ENCODE measurements around the gene VTI1B. TPM values are rescaled to one million over a fixed set of nuclear protein-coding genes. Genes with fewer than 3 reads are reported as not detected.

Gene VTI1B
- polyA plus RNA-seq, 1 donor from 2014 or later = 84.8 TPM

DNA sequence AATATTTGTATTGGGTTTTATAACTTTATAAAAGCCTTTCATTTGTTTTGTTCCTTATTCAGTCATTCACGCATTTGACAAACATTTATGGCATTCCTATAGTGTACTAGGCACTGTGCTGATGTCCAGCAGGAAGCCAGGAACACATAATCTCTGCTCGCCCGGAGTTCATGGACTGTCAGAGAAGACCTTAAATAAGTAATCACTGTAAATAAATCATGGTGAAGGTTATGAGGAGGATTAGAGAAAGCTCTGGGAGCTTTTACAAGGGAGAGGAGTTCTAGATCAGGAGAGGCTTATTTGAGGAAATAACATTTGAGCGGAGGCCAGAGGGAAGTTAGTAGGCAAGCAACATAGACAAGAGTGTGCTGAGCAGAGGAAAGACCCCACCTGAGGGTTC, 22.6 kb upstream of the VTI1B start:
- Mint-ChIP-seq H3K36me3 (no peaks in the 10 kb centered on the region), H3K9me3 (no peaks in the 10 kb centered on the region), H3K27me3 (no peaks in the 10 kb centered on the region), H3K27ac (peak overlapping the region in 1 of 3 donors; percentile 77), H3K4me3 (peak overlapping the region in 1 of 4 donors; percentile 8), H3K4me1 (peaks cover 10 to 16% (median 12%) of the 10 kb centered on the region in 3 donors)

DNA sequence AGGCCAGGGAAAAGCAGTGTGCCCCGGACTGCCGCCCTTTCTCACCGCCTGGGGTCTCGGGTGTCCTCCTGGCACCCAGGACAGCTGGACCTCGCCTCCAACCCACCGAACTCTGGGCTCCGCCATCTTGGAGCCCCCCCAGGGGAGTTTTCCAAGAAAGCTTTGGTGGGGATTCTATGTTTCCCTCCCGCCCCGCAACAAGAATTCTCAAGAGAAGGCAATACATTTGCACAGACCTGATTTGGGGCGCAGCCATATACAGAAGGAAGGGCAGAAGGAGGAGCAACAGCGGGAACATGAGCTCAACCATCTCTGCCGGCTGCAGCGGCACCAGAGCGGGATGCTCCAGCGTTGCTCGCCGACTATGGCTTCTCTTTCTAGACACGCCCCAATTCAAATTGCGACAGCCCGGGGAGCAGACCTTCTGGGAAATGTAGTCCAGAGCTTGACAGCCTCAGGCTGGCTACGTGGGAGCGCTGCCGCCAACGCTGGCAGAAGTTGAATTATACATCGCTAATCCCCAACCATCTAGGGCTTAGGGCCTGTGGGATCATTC, 21.0 kb upstream of the VTI1B start, which contains the start of gene RDH11:
Gene RDH11 (minus strand): TSS at position 371 of the 556 bp plus-strand sequence. CDS start 61 bp downstream, at position 310.
- H3K4me1 Mint-ChIP-seq = peaks cover 10 to 16% (median 12%) of the 10 kb centered on the region in 3 donors

DNA sequence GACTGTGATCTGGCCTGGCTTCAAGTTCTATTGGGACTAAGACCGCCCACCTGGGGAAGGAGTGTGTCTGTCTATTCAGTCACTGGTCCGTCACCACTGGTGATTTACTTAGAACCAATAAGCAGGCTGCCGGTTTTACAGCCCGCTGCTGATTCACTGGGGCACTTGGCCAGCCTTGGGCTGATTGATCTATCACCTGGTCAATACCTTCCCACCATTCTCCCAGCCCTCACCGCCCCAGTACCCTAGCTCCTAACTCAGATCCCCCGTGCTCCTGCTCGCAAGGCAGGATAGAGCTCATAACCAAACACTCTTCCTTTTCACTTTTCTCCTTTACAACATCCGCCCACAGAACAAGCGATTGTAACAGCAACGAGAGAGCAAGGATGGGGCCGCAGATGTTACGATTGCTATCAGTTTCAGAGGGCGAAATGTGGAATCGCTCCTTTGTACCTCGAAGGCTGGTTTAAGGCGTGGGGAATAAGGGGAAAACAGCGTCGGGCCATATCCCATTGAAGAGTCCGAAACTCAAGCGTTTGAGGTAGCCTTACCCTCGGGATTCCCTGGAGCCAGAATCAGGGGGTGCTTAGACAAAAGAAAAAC, 20.5 kb upstream of the VTI1B start:
- peaks cover 10 to 16% (median 12%) of the 10 kb centered on the region in 3 donors for H3K4me1 Mint-ChIP-seq
- no peaks in the 10 kb centered on the region for H3K36me3 Mint-ChIP-seq
- peak overlapping the region; percentile 83 to 98 (median 96) for H3K4me3 Mint-ChIP-seq
- peak overlapping the region; percentile 41 to 90 (median 86) for H3K27ac Mint-ChIP-seq
- H3K27me3 Mint-ChIP-seq = no peaks in the 10 kb centered on the region
- H3K9me3 Mint-ChIP-seq = no peaks in the 10 kb centered on the region

More for the DNA sequence above, 21.0 kb upstream of the VTI1B start, which contains the start of gene RDH11:
- H3K27me3 Mint-ChIP-seq = no peaks in the 10 kb centered on the region
- no peaks in the 10 kb centered on the region for H3K36me3 Mint-ChIP-seq
- no peaks in the 10 kb centered on the region for H3K9me3 Mint-ChIP-seq
- H3K4me3 Mint-ChIP-seq = peak within 1 kb of the TSS; percentile 83 to 98 (median 96)
- H3K27ac Mint-ChIP-seq = peak within 1 kb of the TSS; percentile 41 to 90 (median 86)

DNA sequence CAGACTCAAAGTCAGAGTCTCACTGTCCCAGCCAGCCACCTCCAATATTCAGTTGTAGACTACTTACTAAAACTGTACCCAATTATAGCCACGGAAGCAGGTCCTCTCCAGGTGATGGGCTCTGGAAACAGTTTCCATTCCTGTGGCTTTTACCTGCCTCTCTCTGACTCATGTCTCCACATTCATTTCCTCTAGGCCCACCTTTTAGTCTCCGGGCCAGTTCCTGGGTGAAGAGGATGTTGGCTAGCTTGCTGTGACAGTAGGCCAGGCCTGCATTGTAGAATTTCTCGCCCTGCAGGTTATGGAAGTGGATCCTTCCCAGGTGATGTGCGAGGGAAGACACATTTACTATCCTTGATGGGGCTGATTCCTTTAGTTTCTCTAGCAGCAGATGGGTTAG, 15.6 kb upstream of the VTI1B start:
- Mint-ChIP-seq H3K4me1 (peaks cover 6 to 10% (median 7%) of the 10 kb centered on the region in 3 donors), H3K9me3 (no peaks in the 10 kb centered on the region), H3K36me3 (no peaks in the 10 kb centered on the region), H3K27me3 (no peaks in the 10 kb centered on the region), H3K4me3 (no peak overlapping the region), H3K27ac (no peak overlapping the region)

DNA sequence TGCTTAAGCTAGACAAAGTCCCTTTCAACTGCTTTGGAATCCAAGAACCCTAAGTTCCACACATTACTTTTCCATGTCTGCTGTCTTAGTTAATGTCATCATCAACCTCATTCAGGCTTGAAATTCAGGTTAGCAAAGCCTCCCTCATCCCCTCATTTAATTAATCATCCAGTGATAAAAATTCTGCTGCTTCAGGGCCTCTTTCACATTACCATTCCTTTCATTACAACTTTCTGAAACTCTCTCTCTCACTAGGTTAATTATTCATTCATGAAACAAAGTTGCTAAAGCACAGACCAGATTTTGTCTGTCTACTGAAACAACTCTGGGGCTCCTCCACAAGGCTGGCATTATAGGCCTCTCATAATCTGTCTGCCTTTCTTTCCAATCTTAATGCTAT, 9.4 kb upstream of the VTI1B start:
- peaks cover 1% of the 10 kb centered on the region for H3K36me3 Mint-ChIP-seq
- no peaks in the 10 kb centered on the region for H3K27me3 Mint-ChIP-seq
- peak overlapping the region in 1 of 3 donors; percentile 67 for H3K27ac Mint-ChIP-seq
- H3K4me3 Mint-ChIP-seq = no peak overlapping the region
- no peaks in the 10 kb centered on the region for H3K9me3 Mint-ChIP-seq
- peaks cover 6 to 16% (median 10%) of the 10 kb centered on the region in 3 donors for H3K4me1 Mint-ChIP-seq

DNA sequence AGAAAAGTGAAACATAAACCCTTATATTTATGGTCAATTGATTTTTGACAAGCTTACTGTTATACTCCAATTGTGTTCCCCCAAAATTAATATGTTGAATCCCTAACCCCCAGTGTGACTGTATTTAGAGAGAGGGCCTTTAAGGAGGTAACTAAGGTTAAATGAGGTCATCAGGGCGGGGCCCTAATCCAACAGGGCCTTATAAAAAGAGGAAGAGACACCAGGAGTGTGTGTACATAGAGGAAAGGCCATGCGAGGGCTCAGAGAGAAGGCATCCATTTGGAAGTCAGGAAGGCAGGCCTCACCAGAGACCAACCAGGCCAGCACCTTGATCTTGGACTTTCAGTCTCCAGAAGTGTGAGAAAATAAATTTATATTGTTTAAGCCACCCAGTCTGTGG, 6.5 kb upstream of the VTI1B start:
- H3K27me3 Mint-ChIP-seq = no peaks in the 10 kb centered on the region
- H3K27ac Mint-ChIP-seq = peak overlapping the region in 1 of 3 donors; percentile 20
- H3K9me3 Mint-ChIP-seq = no peaks in the 10 kb centered on the region
- peaks cover 1% of the 10 kb centered on the region for H3K36me3 Mint-ChIP-seq
- H3K4me1 Mint-ChIP-seq = peaks cover 5 to 22% (median 18%) of the 10 kb centered on the region in 3 donors
- no peak overlapping the region for H3K4me3 Mint-ChIP-seq

DNA sequence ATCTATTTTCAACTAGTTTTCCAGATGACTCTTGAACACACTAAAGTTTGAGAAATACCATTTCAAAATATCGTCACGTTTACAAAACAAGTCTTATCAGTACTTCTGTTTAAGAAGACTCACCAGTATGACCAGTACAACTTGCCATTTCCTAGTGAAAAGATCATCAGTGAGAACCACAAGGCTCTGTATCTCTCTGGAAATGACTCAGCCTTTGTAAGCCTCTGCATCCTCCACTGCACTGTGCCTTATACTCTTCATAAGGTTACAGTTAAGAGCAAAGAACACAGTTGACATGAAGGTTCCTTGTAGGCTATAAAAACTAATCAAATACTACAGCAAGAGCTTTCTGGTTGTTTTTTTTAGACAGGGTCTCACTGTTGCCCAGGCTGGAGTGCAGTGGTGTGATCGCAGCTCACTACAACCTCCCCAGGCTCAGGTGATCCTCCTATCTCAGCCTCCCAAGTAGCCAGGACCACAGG, 5.7 kb upstream of the VTI1B start:
- no peaks in the 10 kb centered on the region for H3K27me3 Mint-ChIP-seq
- H3K36me3 Mint-ChIP-seq = peaks cover 1% of the 10 kb centered on the region
- H3K27ac Mint-ChIP-seq = no peak overlapping the region
- peaks cover 5 to 22% (median 18%) of the 10 kb centered on the region in 3 donors for H3K4me1 Mint-ChIP-seq
- H3K9me3 Mint-ChIP-seq = no peaks in the 10 kb centered on the region
- no peak overlapping the region for H3K4me3 Mint-ChIP-seq

DNA sequence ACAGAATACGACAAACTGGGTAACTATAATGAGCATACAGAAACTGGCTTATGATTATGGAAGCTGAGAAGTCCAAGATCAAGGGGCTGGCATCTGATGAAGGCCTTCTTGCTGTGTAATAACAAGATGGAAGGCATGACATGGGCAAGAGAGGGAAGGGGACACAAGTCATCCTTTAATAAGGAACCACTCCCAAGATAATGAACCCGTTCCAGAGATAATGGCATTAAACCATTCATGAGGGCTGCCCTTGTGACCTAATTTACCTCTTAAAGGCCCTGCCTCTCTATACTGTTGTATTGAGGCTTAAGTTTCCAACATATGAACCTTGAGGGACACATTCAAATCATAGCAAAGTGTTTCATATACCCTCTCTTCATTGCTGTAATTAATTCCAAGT, 4.6 kb upstream of the VTI1B start:
- Mint-ChIP-seq H3K4me3 (no peak overlapping the region), H3K27me3 (no peaks in the 10 kb centered on the region), H3K27ac (no peak overlapping the region), H3K9me3 (no peaks in the 10 kb centered on the region), H3K4me1 (peaks cover 5 to 21% (median 17%) of the 10 kb centered on the region in 3 donors), H3K36me3 (peaks cover 1% of the 10 kb centered on the region)

DNA sequence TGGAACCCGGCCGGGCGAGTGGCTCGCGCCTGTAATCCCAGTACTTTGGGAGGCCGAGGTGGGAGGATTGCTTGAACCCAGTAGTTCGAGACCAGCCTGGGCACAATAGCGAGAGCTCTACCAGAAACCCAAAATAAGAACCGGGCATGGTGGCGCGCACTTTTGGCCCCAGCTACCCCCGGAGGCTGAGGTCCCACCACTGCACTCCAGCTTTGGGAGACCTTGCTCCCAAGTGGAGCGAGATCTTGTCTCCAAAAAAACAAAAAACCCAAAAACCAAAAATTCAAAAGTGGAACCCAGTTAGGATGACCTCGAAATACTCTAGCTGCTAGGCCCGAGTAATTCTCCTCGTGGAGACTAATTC, 769 bp upstream of the VTI1B start:
- Mint-ChIP-seq H3K27me3 (no peaks in the 10 kb centered on the region), H3K4me1 (peaks cover 21 to 28% (median 26%) of the 10 kb centered on the region in 3 donors), H3K9me3 (no peaks in the 10 kb centered on the region), H3K27ac (peak overlapping the region; percentile 66 to 94 (median 92)), H3K4me3 (peak overlapping the region; percentile 85 to 96 (median 90)), H3K36me3 (no peaks in the 10 kb centered on the region)

DNA sequence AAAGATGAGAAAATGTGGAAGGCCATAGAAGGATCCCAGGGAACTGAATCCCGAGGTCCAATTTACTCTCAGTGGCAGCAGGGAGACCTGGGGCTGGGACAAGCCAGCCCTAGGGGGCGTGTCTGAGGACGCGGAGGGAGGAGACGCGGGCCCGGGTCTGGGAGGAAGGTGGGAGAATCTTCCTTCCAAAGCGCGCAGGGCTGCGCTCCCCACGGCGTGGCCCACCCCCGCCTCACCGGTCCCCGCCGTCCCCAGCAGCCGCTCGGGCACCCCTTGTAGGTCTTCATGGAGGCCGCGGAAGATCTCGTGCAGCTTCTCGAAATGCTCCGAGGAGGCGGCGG, 323 bp downstream of the VTI1B start:
- Mint-ChIP-seq H3K4me1 (peaks cover 26 to 37% (median 32%) of the 10 kb centered on the region in 3 donors), H3K4me3 (peak overlapping the region; percentile 85 to 97 (median 92)), H3K27ac (peak overlapping the region; percentile 66 to 94 (median 92)), H3K36me3 (no peaks in the 10 kb centered on the region), H3K9me3 (no peaks in the 10 kb centered on the region), H3K27me3 (no peaks in the 10 kb centered on the region)

DNA sequence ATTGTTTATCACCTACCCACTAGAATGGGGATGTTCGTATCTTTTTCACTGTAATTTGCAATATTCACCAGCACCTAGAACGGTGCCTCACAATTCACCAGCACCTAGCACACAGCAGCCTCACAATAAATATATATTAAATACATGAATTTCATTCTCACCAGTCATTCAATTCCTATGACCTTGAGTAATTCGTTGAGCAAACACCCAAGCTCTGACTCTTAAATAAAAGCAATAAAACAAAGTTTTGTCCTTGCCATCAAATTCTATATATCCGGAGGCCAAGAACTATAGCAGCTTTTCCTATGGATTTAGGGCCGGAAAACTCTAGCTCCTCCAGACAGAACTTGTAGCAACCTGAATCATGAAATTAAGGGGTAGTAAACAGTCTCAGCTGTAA, 981 bp downstream of the VTI1B start:
- peak overlapping the region in 1 of 3 donors; percentile 66 for H3K27ac Mint-ChIP-seq
- peak overlapping the region; percentile 85 to 97 (median 92) for H3K4me3 Mint-ChIP-seq
- no peaks in the 10 kb centered on the region for H3K36me3 Mint-ChIP-seq
- H3K9me3 Mint-ChIP-seq = no peaks in the 10 kb centered on the region
- peaks cover 30 to 43% (median 39%) of the 10 kb centered on the region in 3 donors for H3K4me1 Mint-ChIP-seq
- H3K27me3 Mint-ChIP-seq = no peaks in the 10 kb centered on the region

DNA sequence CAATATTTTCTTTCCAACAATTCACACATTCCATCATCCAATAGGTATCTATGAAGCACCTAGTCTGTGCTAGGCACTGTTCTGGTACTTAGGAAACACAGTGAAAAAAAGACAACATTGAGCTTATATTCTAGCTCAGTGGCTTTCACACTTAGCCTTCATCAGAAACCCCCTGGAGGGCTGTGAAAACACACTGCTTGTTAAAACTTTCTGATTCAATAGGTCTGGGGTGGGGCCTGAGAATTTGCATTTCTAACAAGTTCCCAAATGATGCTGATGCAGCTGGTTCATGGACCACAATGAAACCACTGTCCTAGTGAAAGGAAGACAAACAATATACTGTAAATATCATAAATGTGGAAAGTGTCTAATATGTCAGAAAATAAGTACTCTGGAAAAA, 5.9 kb downstream of the VTI1B start:
- Mint-ChIP-seq H3K36me3 (no peaks in the 10 kb centered on the region), H3K27ac (peak overlapping the region in 1 of 3 donors; percentile 56), H3K4me1 (peaks cover 34 to 61% (median 47%) of the 10 kb centered on the region in 3 donors), H3K4me3 (peak overlapping the region in 2 of 4 donors; percentile 53 to 74), H3K9me3 (no peaks in the 10 kb centered on the region), H3K27me3 (no peaks in the 10 kb centered on the region)

DNA sequence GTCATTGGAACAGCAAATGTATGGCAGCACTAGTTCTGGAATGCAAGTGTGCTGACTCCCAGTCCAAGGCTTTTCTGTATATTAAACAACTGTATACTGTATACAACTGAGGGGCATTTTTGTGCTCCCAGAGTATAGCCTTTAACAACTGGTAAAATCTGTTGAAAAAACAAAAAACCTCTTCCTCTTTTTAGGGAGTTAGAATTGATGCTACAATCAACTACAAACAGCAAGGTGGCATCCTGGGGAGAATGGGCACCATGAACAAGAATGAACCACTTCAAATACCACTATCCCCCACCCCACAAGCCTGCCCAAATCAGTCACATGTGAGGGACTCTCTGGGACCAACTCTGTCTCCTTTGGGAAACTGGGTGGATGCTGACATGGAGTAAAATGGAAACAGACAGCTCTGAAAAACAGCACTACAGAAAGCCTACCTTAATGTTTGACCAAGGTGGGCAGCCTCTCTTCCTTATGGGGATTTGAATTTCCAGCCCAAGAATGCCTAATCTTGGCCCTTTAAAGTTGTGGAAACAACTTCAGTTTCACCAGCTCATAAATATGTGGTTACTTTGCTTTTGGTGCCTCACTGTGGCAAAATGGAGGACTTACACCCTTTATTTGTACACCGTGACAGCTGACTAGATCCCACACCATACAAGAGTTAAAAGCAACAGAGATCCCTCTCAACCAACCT, 7.5 kb downstream of the VTI1B start:
- Mint-ChIP-seq H3K4me1 (peaks cover 27 to 50% (median 39%) of the 10 kb centered on the region in 3 donors), H3K36me3 (no peaks in the 10 kb centered on the region), H3K27ac (peak overlapping the region; percentile 12 to 88 (median 62)), H3K27me3 (no peaks in the 10 kb centered on the region), H3K9me3 (no peaks in the 10 kb centered on the region), H3K4me3 (peak overlapping the region in 3 of 4 donors; percentile 31 to 34 (median 34))

DNA sequence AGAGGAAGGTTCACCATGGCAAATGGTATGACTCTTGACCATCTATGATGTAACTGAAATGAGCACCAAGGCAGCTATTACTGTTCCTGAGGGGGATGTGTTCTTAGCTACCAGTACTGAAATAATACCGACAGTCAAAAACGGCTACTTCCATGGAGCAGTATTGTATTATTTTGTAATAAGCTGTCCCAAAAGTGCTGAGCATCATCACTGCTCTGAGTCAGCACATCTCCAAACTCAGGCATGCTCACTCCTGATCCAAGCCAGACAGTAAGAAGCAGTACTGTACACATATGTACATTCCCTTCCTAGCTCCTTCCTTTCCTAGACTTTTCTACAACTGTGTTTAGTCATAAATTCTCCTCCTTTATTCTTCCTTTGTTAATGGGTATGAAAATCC, 8.6 kb downstream of the VTI1B start:
- no peaks in the 10 kb centered on the region for H3K9me3 Mint-ChIP-seq
- peak overlapping the region in 2 of 3 donors; percentile 12 to 62 for H3K27ac Mint-ChIP-seq
- H3K27me3 Mint-ChIP-seq = no peaks in the 10 kb centered on the region
- H3K36me3 Mint-ChIP-seq = no peaks in the 10 kb centered on the region
- H3K4me3 Mint-ChIP-seq = no peak overlapping the region
- peaks cover 19 to 49% (median 38%) of the 10 kb centered on the region in 3 donors for H3K4me1 Mint-ChIP-seq

DNA sequence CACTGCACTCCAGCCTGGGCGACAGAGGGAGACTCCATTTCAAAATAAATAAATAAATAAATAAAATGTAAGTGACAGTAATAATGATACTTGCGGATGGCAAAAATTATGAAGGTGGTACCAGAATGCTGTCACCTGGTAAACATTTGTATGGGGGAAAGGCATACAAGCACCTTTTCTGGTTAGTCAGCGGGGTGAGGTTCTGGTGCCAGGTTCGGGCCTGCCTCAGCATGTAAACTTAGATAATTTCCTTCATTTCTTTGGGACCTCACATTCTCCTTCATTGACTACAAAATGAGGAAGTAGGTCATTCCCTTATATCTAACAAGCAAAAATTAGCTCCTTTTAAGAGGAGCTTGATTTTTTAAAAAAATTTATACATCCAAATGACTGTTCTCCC, 10.8 kb downstream of the VTI1B start:
- no peaks in the 10 kb centered on the region for H3K36me3 Mint-ChIP-seq
- no peak overlapping the region for H3K4me3 Mint-ChIP-seq
- H3K27me3 Mint-ChIP-seq = no peaks in the 10 kb centered on the region
- H3K4me1 Mint-ChIP-seq = peaks cover 11 to 36% (median 23%) of the 10 kb centered on the region in 3 donors
- no peak overlapping the region for H3K27ac Mint-ChIP-seq
- no peaks in the 10 kb centered on the region for H3K9me3 Mint-ChIP-seq
